HUES48 (cell line): ENCODE results near the gene VAT1L.

Experiments
- H3K27ac ChIP-seq: one replicate; pipeline ENCODE4 v1.7.0; 2013; ENCODE audit warnings: low read depth, low read length, inconsistent platforms
- H3K27me3 ChIP-seq: 2 replicates; pipeline ENCODE4 v1.6.1; 2013; ENCODE audit warnings: mild to moderate bottlenecking, low read length; ENCODE audit not compliant: control insufficient read depth, insufficient read depth
- H3K36me3 ChIP-seq: 2 replicates; pipeline ENCODE4 v1.6.1; 2013; ENCODE audit warnings: low read length; ENCODE audit not compliant: control insufficient read depth, insufficient read depth
- H3K4me1 ChIP-seq: 2 replicates; pipeline ENCODE4 v1.6.1; 2013; ENCODE audit warnings: mild to moderate bottlenecking, low read length; ENCODE audit not compliant: control insufficient read depth, insufficient read depth
- H3K4me3 ChIP-seq: 2 replicates; pipeline ENCODE4 v1.5.1; 2013; ENCODE audit warnings: mild to moderate bottlenecking, low read depth, low read length
- H3K9ac ChIP-seq: 2 replicates; pipeline ENCODE4 v1.6.1; 2013; ENCODE audit warnings: mild to moderate bottlenecking, low read depth, low read length, moderate library complexity
- H3K9me3 ChIP-seq: 2 replicates; pipeline ENCODE4 v1.6.1; 2013; ENCODE audit warnings: low read length; ENCODE audit not compliant: control insufficient read depth, insufficient read depth

The VAT1L gene

GRCh38 chr16:77970371-77970770 is 182.0 kb downstream of the VAT1L start:
- no peak overlapping the region for H3K9ac ChIP-seq
- no peaks in the 10 kb centered on the region for H3K9me3 ChIP-seq
- H3K27ac ChIP-seq = peak overlapping the region; percentile 4
- H3K4me3 ChIP-seq = no peak overlapping the region
- peaks cover 39% of the 10 kb centered on the region for H3K4me1 ChIP-seq
- H3K27me3 ChIP-seq = peaks cover 5% of the 10 kb centered on the region; the same call in 1 of the 2 replicates
- H3K36me3 ChIP-seq = peaks cover 7% of the 10 kb centered on the region; the same call in 1 of the 2 replicates

GRCh38 chr16:77971306-77972061 is 183.1 kb downstream of the VAT1L start:
- Histone ChIP-seq H3K4me1 (peaks cover 28% of the 10 kb centered on the region), H3K9ac (no peak overlapping the region)

GRCh38 chr16:77972062-77972392 is 183.7 kb downstream of the VAT1L start:
- Histone ChIP-seq H3K9me3 (no peaks in the 10 kb centered on the region), H3K36me3 (peaks cover 7% of the 10 kb centered on the region; the same call in 1 of the 2 replicates), H3K4me1 (peaks cover 22% of the 10 kb centered on the region), H3K9ac (no peak overlapping the region), H3K27me3 (no peaks in the 10 kb centered on the region), H3K4me3 (no peak overlapping the region), H3K27ac (peak overlapping the region; percentile 57)

More at GRCh38 chr16:77971306-77972061, 183.1 kb downstream of the VAT1L start:
- Histone ChIP-seq H3K27ac (peak overlapping the region; percentile 57), H3K27me3 (no peaks in the 10 kb centered on the region), H3K4me3 (no peak overlapping the region), H3K9me3 (no peaks in the 10 kb centered on the region), H3K36me3 (peaks cover 7% of the 10 kb centered on the region; the same call in 1 of the 2 replicates)

- no peak overlapping the region for H3K4me3 ChIP-seq
- H3K36me3 ChIP-seq = peaks cover 25% of the 10 kb centered on the region
- no peak overlapping the region for H3K27ac ChIP-seq
- peaks cover 21% of the 10 kb centered on the region for H3K4me1 ChIP-seq
- no peaks in the 10 kb centered on the region for H3K27me3 ChIP-seq
- no peaks in the 10 kb centered on the region for H3K9me3 ChIP-seq
- H3K9ac ChIP-seq = no peak overlapping the region
Measured at GRCh38 chr16:77974883-77975282, 186.5 kb downstream of the VAT1L start.

- Histone ChIP-seq H3K9me3 (no peaks in the 10 kb centered on the region), H3K36me3 (peaks cover 25% of the 10 kb centered on the region), H3K4me3 (no peak overlapping the region)
Measured at GRCh38 chr16:77975942-77976341, 187.6 kb downstream of the VAT1L start.

GRCh38 chr16:77977339-77977738 is 189.0 kb downstream of the VAT1L start:
- H3K36me3 ChIP-seq = peaks cover 22% of the 10 kb centered on the region
- no peak overlapping the region for H3K4me3 ChIP-seq
- no peak overlapping the region for H3K9ac ChIP-seq
- H3K9me3 ChIP-seq = no peaks in the 10 kb centered on the region
- no peaks in the 10 kb centered on the region for H3K27me3 ChIP-seq
- H3K4me1 ChIP-seq = 0 out of 2 replicates have a peak, but pooled peaks cover 5% of the 10 kb centered on the region
- H3K27ac ChIP-seq = no peak overlapping the region

More at GRCh38 chr16:77975942-77976341, 187.6 kb downstream of the VAT1L start:
- no peak overlapping the region for H3K27ac ChIP-seq
- no peak overlapping the region for H3K9ac ChIP-seq
- H3K4me1 ChIP-seq = peaks cover 16% of the 10 kb centered on the region
- H3K27me3 ChIP-seq = no peaks in the 10 kb centered on the region

- Histone ChIP-seq H3K9ac (no peak overlapping the region), H3K36me3 (no peaks in the 10 kb centered on the region), H3K27ac (no peak overlapping the region), H3K4me3 (no peak overlapping the region), H3K27me3 (no peaks in the 10 kb centered on the region), H3K4me1 (peaks cover 4% of the 10 kb centered on the region; the same call in 1 of the 2 replicates), H3K9me3 (no peaks in the 10 kb centered on the region)
Measured at GRCh38 chr16:77985111-77985510, 196.7 kb downstream of the VAT1L start.

GRCh38 chr16:77986011-77986740 is 197.8 kb downstream of the VAT1L start:
- no peaks in the 10 kb centered on the region for H3K27me3 ChIP-seq
- H3K4me3 ChIP-seq = no peak overlapping the region
- no peaks in the 10 kb centered on the region for H3K36me3 ChIP-seq
- no peak overlapping the region for H3K9ac ChIP-seq
- no peak overlapping the region for H3K27ac ChIP-seq
- peaks cover 13% of the 10 kb centered on the region for H3K4me1 ChIP-seq
- no peaks in the 10 kb centered on the region for H3K9me3 ChIP-seq

- Histone ChIP-seq H3K4me1 (peaks cover 26% of the 10 kb centered on the region), H3K4me3 (no peak overlapping the region), H3K9ac (no peak overlapping the region), H3K9me3 (no peaks in the 10 kb centered on the region), H3K27ac (no peak overlapping the region), H3K36me3 (no peaks in the 10 kb centered on the region), H3K27me3 (no peaks in the 10 kb centered on the region)
Measured at GRCh38 chr16:77987810-77988209, 199.4 kb downstream of the VAT1L start.

- Histone ChIP-seq H3K9ac (no peak overlapping the region), H3K36me3 (no peaks in the 10 kb centered on the region), H3K4me1 (peaks cover 37% of the 10 kb centered on the region), H3K4me3 (no peak overlapping the region), H3K9me3 (no peaks in the 10 kb centered on the region), H3K27ac (peak overlapping the region; percentile 59), H3K27me3 (no peaks in the 10 kb centered on the region)
Measured at GRCh38 chr16:77989846-77990245, 201.5 kb downstream of the VAT1L start.

- no peaks in the 10 kb centered on the region for H3K36me3 ChIP-seq
- H3K27ac ChIP-seq = peak overlapping the region; percentile 98
- H3K4me1 ChIP-seq = peaks cover 37% of the 10 kb centered on the region
- peaks cover 16% of the 10 kb centered on the region for H3K9me3 ChIP-seq
- no peaks in the 10 kb centered on the region for H3K27me3 ChIP-seq
- peak overlapping the region; percentile 25; the same call in 1 of the 2 replicates for H3K9ac ChIP-seq
- no peak overlapping the region; the same call in 1 of the 2 replicates for H3K4me3 ChIP-seq
Measured at GRCh38 chr16:77991701-77992100, 203.3 kb downstream of the VAT1L start.
